B cell (primary cell): ENCODE results near the gene PLA2G12B. TPM values are rescaled to one million over a fixed set of nuclear protein-coding genes. Genes with fewer than 3 reads are reported as not detected.

Experiments
- ATAC-seq: fragments of 200-7000 bp; cut with Tn5 transposase; one replicate; pipeline ENCODE4 v1.10.0; 2021; ENCODE audit warnings: low read depth, mild to moderate bottlenecking, moderate number of reproducible peaks, moderate library complexity
- CTCF ChIA-PET: fragments of 350-600 bp; sonication (Branson Sonifier 250); formaldehyde crosslinking; loops from one replicate; lab custom pipeline; 2021; ENCODE audit warnings: antibody characterized with exemption, inconsistent platforms; lab: Charles Lee
- POLR2A ChIA-PET: fragments of 350-600 bp; sonication (Branson Sonifier 250); formaldehyde crosslinking; loops from one replicate; lab custom pipeline; 2021; ENCODE audit warnings: antibody characterized with exemption; lab: Charles Lee
- DNase-seq: peaks from one replicate; pipeline ENCODE4 v3.0.0; 2013
- H2AFZ ChIP-seq: 2 replicates; pipeline ENCODE4 v1.6.1; 2012; ENCODE audit warnings: mild to moderate bottlenecking, low read depth, low read length; ENCODE audit not compliant: insufficient read depth, poor library complexity, severe bottlenecking
- H3K27ac ChIP-seq, 2 donors: 1 replicate in 1 of 2; 2 replicates in 1 of 2; pipeline ENCODE4 v1.5.1; 2012 to 2013; ENCODE audit warnings: low read length in 2 of 2, mild to moderate bottlenecking in 2 of 2, moderate library complexity in 1 of 2
- H3K27me3 ChIP-seq, 4 experiments: fragments of 200-600 bp in 1 of 4; sonication (generic) in 1 of 4; replicated peaks in 1 of 4; 1 replicate in 2 of 4; 2 replicates in 2 of 4; pipeline versions ENCODE4 v1.6.1 to v1.7.0; 2013 to 2016; ENCODE audit warnings: low read length in 3 of 4, mild to moderate bottlenecking in 2 of 4, mixed read lengths in 1 of 4, moderate library complexity in 1 of 4; ENCODE audit not compliant: insufficient read depth in 4 of 4, control insufficient read depth in 3 of 4; ENCODE audit errors: control extremely low read depth in 1 of 4
- H3K36me3 ChIP-seq, 2 experiments: replicated peaks in 1 of 2; 1 replicate in 1 of 2; 2 replicates in 1 of 2; pipeline versions ENCODE4 v1.6.1 to v1.7.1; 2013; ENCODE audit warnings: low read length in 1 of 2; ENCODE audit not compliant: insufficient read depth in 2 of 2, control insufficient read depth in 1 of 2; ENCODE audit errors: control extremely low read depth in 1 of 2, extremely low read depth in 1 of 2
- H3K4me1 ChIP-seq, 2 donors: fragments of 200-600 bp in 1 of 2; sonication (generic) in 1 of 2; 1 replicate in 1 of 2; 2 replicates in 1 of 2; pipeline versions ENCODE4 v1.5.1 to v1.6.1; 2013 to 2017; ENCODE audit warnings: low read length in 2 of 2; ENCODE audit not compliant: control insufficient read depth in 2 of 2, insufficient read depth in 2 of 2
- H3K4me2 ChIP-seq: replicated peaks from 2 replicates; pipeline ENCODE3; 2012; ENCODE audit warnings: mild to moderate bottlenecking, low read depth, low read length; ENCODE audit not compliant: poor library complexity, severe bottlenecking
- H3K4me3 ChIP-seq, 5 experiments: fragments of 200-600 bp in 1 of 5; sonication (generic) in 1 of 5; 1 replicate in 3 of 5; 2 replicates in 2 of 5; pipeline versions ENCODE4 v1.5.1 to v1.7.0; 2011 to 2016; ENCODE audit warnings: low read length in 4 of 5, mild to moderate bottlenecking in 4 of 5, low read depth in 2 of 5, control low read depth in 1 of 5, moderate library complexity in 1 of 5; ENCODE audit not compliant: insufficient read depth in 1 of 5; ENCODE audit errors: control extremely low read depth in 1 of 5, extremely low read depth in 1 of 5
- H3K79me2 ChIP-seq: fragments of 200-600 bp; sonication (generic); one replicate; pipeline ENCODE4 v1.6.0; 2016; ENCODE audit warnings: low read length; ENCODE audit not compliant: control insufficient read depth, insufficient read depth
- H3K9ac ChIP-seq: fragments of 200-600 bp; sonication (generic); 2 replicates; pipeline ENCODE4 v1.6.1; 2017; ENCODE audit warnings: mild to moderate bottlenecking, low read length, moderate library complexity
- H3K9me3 ChIP-seq, 3 donors: one replicate each; pipeline versions ENCODE4 v1.6.1 to v1.7.1; 2013; ENCODE audit warnings: low read length in 2 of 3; ENCODE audit not compliant: control insufficient read depth in 2 of 3, insufficient read depth in 1 of 3; ENCODE audit errors: control extremely low read depth in 1 of 3
- H4K20me1 ChIP-seq: 2 replicates; pipeline ENCODE4 v1.6.0; 2012; ENCODE audit warnings: mild to moderate bottlenecking, low read length; ENCODE audit not compliant: insufficient read depth, control insufficient read depth, poor library complexity, severe bottlenecking
- H3K27ac Mint-ChIP-seq: one replicate; pipeline ENCODE4 v1.8.0; 2021; ENCODE audit warnings: mixed read lengths
- H3K27me3 Mint-ChIP-seq: one replicate; pipeline ENCODE4 v1.8.0; 2021; ENCODE audit warnings: mixed read lengths
- H3K4me1 Mint-ChIP-seq: one replicate; pipeline ENCODE4 v1.8.0; 2021; ENCODE audit warnings: mixed read lengths
- H3K4me3 Mint-ChIP-seq: one replicate; pipeline ENCODE4 v1.8.0; 2021; ENCODE audit warnings: mixed read lengths
- H3K9me3 Mint-ChIP-seq: one replicate; pipeline ENCODE4 v1.8.0; 2022; ENCODE audit warnings: mixed read lengths; ENCODE audit not compliant: insufficient read depth
- CTCF ChIP-seq: fragments of 200-600 bp; IDR thresholded peaks from one replicate; pipeline ENCODE4 v1.8.0; 2022; ENCODE audit warnings: antibody characterized with exemption, mild to moderate bottlenecking
- EZH2 ChIP-seq: IDR thresholded peaks from 2 replicates; pipeline ENCODE4 v1.6.1; 2012; ENCODE audit warnings: borderline replicate concordance, low read depth, mild to moderate bottlenecking, moderate library complexity, low read length; ENCODE audit not compliant: insufficient read depth, poor library complexity, severe bottlenecking
- WGBS: methylation state at CpG from one replicate; pipeline ENCODE4 v1.1.5; 2013; ENCODE audit warnings: missing lambda C conversion rate; ENCODE audit not compliant: insufficient coverage; 5-methylcytosine and 5-hydroxymethylcytosine counted together
- intact Hi-C: fragments of 100-400 bp; cut with micrococcal nuclease; formaldehyde crosslinking; loops from one replicate; pipeline ENCODE4 v1.10.0; 2022
- polyA plus RNA-seq: library from polyadenylated mRNA; depleted of rRNA; stranded (reverse); fragments of >200 nt; gene quantifications from 2 replicates; pipeline ENCODE4 v1.2.3, GENCODE V29; 2012
- total RNA-seq, 2 donors: library from RNA; stranded (reverse); fragments of 120-200 nt in 1 of 2; gene quantifications; 1 replicate in 1 of 2; 2 replicates in 1 of 2; pipeline versions ENCODE4 v1.2.3 to v1.2.4, GENCODE V29; 2013 to 2022

Gene PLA2G12B
- total and polyA plus RNA-seq, 2 donors (not counting 1 experiment from before 2014, with no cell fraction given): not detected

GRCh38 chr10:72888151-72888638 lies 66.4 kb downstream of the PLA2G12B start:
- no peak for TF ChIP-seq CTCF
- no peak for TF ChIP-seq EZH2

DNA sequence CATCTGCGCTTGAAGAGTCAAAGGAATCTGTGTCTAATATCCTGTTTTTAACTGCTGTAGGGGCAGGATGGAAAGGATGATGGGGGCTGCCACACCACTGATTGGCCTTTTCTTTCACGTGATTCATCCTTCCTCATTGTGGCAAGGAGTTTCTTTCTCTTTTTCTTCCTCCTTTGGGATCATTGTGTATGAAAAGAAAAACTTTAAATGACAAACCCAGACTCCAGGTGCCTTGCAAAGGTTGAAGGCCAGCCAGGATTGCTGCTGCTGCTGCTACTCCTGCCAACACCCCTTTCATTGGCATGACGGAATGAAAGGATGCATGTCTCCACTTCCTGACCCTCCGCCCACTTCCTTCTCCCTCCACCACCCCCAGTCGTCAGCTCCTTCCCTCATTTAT lies 67.6 kb downstream of the PLA2G12B start:
- Histone ChIP-seq H3K9ac (peak overlapping the region; percentile 21), H3K27ac (no peak overlapping the region), H2AFZ (peak overlapping the region; percentile 39), H3K4me1 (peaks cover 6 to 8% of the 10 kb centered on the region in 2 donors), H3K79me2 (no peaks in the 10 kb centered on the region), H3K4me2 (peak overlapping the region; percentile 55), H3K27me3 (no peaks in the 10 kb centered on the region), H4K20me1 (no peaks in the 10 kb centered on the region), H3K9me3 (peaks cover 0 to 5% (median 0%) of the 10 kb centered on the region in 3 donors), H3K36me3 (peaks cover 0 to 2% of the 10 kb centered on the region in 2 experiments), H3K4me3 (peak overlapping the region in 3 of 5 experiments; percentile 7 to 46 (median 16))
- no peak overlapping the region for H3K27ac Mint-ChIP-seq
- DNase-seq (no peak), ATAC-seq (no peak)
- intact Hi-C loops: no loop called here
- H3K4me1 Mint-ChIP-seq: peaks cover 7% of the 10 kb centered on the region
- no CpG with 5 or more reads among the region's 5 CpGs for WGBS
- H3K4me3 Mint-ChIP-seq: peak overlapping the region; percentile 54
- ChIA-PET POLR2A (no interaction called here), CTCF (no interaction called here)
- H3K27me3 Mint-ChIP-seq: no peaks in the 10 kb centered on the region
- TF ChIP-seq CTCF: no peak
- no peak for TF ChIP-seq EZH2
- H3K9me3 Mint-ChIP-seq: no peaks in the 10 kb centered on the region

More at GRCh38 chr10:72888151-72888638, 66.4 kb downstream of the PLA2G12B start:
- Histone ChIP-seq H3K4me1 (peaks cover 6 to 8% of the 10 kb centered on the region in 2 donors), H3K9me3 (no peaks in the 10 kb centered on the region), H3K27me3 (no peaks in the 10 kb centered on the region), H3K79me2 (no peaks in the 10 kb centered on the region), H3K9ac (no peak overlapping the region), H3K36me3 (peaks cover 0 to 2% of the 10 kb centered on the region in 2 experiments), H3K4me3 (no peak overlapping the region), H3K27ac (no peak overlapping the region), H4K20me1 (no peaks in the 10 kb centered on the region), H2AFZ (no peak overlapping the region), H3K4me2 (no peak overlapping the region)
- no peak for ATAC-seq
- ChIA-PET POLR2A (no interaction called here), CTCF (no interaction called here)
- WGBS: 96% methylated on average over 6 of the region's 7 CpGs
- intact Hi-C loops: no loop called here
- Mint-ChIP-seq H3K27me3 (no peaks in the 10 kb centered on the region), H3K4me3 (no peak overlapping the region), H3K9me3 (no peaks in the 10 kb centered on the region), H3K27ac (no peak overlapping the region), H3K4me1 (peaks cover 7% of the 10 kb centered on the region)
- DNase-seq: no peak
